ENCODE data around the gene HAPLN2.

Gene HAPLN2

GRCh38 chr1:156640842-156641706 lies 21.9 kb downstream of the HAPLN2 start:
- Histone ChIP-seq H2BK15ac (ENCODE audit: low read length) (no peak overlapping the region), H3K4me3 (ENCODE audit: low read length in 2 of 2) (peak overlapping the region; percentile 34 to 74), H3K4ac (ENCODE audit: low read length) (no peak overlapping the region), H2BK5ac (ENCODE audit: low read length) (no peak overlapping the region), H3K27ac (replicated peaks; ENCODE audit: low read length) (no peak overlapping the region), H3K79me1 (ENCODE audit: low read depth, low read length) (no peaks in the 10 kb centered on the region), H2AFZ (ENCODE audit: low read length) (peak overlapping the region; percentile 78), H3K9ac (ENCODE audit: low read depth, low read length, poor library complexity) (no peak overlapping the region), H3K18ac (ENCODE audit: low read length) (no peak overlapping the region), H3K9me3 (replicated peaks in 1 of 2; ENCODE audit: control insufficient read depth in 2 of 2, insufficient read depth in 1 of 2, low read depth in 1 of 2, low read length in 2 of 2) (no peaks in the 10 kb centered on the region), H3K23ac (ENCODE audit: low read depth, low read length, poor library complexity) (no peak overlapping the region), H2BK12ac (ENCODE audit: low read length) (no peak overlapping the region), H3K4me1 (ENCODE audit: control insufficient read depth in 2 of 2, insufficient read depth in 1 of 2, low read depth in 1 of 2, low read length in 2 of 2) (peaks cover 13 to 14% of the 10 kb centered on the region in 2 donors), H3K36me3 (replicated peaks in 1 of 2; ENCODE audit: control insufficient read depth in 2 of 2, insufficient read depth in 2 of 2, low read length in 2 of 2) (peaks cover 0 to 8% of the 10 kb centered on the region in 2 donors), H4K91ac (ENCODE audit: low read depth, low read length, poor library complexity) (no peak overlapping the region), H3K4me2 (ENCODE audit: insufficient read depth, low read length, poor library complexity, severe bottlenecking) (peak overlapping the region; percentile 58), H2BK120ac (ENCODE audit: low read depth, low read length) (no peak overlapping the region), H4K8ac (ENCODE audit: low read depth, low read length) (no peak overlapping the region), H3K27me3 (ENCODE audit: control insufficient read depth in 3 of 3, insufficient read depth in 3 of 3, low read depth in 1 of 3, low read length in 3 of 3) (peaks cover 9 to 57% (median 31%) of the 10 kb centered on the region in 3 experiments), H2AK5ac (ENCODE audit: low read depth, low read length) (peak overlapping the region; percentile 36), H3K14ac (ENCODE audit: low read length) (no peak overlapping the region)
- no CpG with 5 or more reads among the region's 6 CpGs for WGBS, 2 donors (ENCODE audit: extremely low coverage in 2 of 2, insufficient read length in 2 of 2, insufficient replicate concordance in 1 of 2)
- no peak for DNase-seq (ENCODE audit: low spot score)

DNA sequence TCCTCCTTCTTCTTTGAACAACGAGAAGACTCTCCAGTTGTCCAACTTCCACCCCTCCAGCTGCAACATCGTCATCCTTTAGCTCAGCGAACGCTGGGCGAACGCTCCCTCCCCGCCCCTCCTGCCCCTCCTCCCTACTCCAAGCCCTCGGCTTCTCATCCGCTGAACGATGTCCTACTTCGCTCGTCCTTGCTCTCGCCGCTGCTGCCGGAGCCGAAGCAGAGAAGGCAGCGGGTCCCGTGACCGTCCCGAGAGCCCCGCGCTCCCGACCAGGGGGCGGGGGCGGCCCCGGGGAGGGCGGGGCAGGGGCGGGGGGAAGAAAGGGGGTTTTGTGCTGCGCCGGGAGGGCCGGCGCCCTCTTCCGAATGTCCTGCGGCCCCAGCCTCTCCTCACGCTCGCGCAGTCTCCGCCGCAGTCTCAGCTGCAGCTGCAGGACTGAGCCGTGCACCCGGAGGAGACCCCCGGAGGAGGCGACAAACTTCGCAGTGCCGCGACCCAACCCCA lies 22.6 kb downstream of the HAPLN2 start, which contains the start of gene BCAN:
TSS of gene BCAN (plus strand) at position 357 of the 504 bp plus-strand sequence. CDS start 3,938 bp downstream, outside the sequence.
- Histone ChIP-seq H4K91ac (ENCODE audit: low read depth, low read length, poor library complexity) (no peak within 1 kb of the TSS), H3K14ac (ENCODE audit: low read length) (peak within 1 kb of the TSS; percentile 50), H2AFZ (ENCODE audit: low read length) (peak within 1 kb of the TSS; percentile 78), H3K4me3 (ENCODE audit: low read length in 2 of 2) (peak within 1 kb of the TSS; percentile 34 to 74), H3K36me3 (replicated peaks in 1 of 2; ENCODE audit: control insufficient read depth in 2 of 2, insufficient read depth in 2 of 2, low read length in 2 of 2) (peaks cover 0 to 12% of the 10 kb centered on the region in 2 donors), H2BK15ac (ENCODE audit: low read length) (peak within 1 kb of the TSS; percentile 77), H3K18ac (ENCODE audit: low read length) (peak within 1 kb of the TSS; percentile 86), H2BK120ac (ENCODE audit: low read depth, low read length) (no peak within 1 kb of the TSS), H3K9me3 (replicated peaks in 1 of 2; ENCODE audit: control insufficient read depth in 2 of 2, insufficient read depth in 1 of 2, low read depth in 1 of 2, low read length in 2 of 2) (no peaks in the 10 kb centered on the region), H3K27me3 (ENCODE audit: control insufficient read depth in 3 of 3, insufficient read depth in 3 of 3, low read depth in 1 of 3, low read length in 3 of 3) (peaks cover 10 to 64% (median 31%) of the 10 kb centered on the region in 3 experiments), H3K23ac (ENCODE audit: low read depth, low read length, poor library complexity) (peak within 1 kb of the TSS; percentile 48), H2BK5ac (ENCODE audit: low read length) (no peak within 1 kb of the TSS), H3K4ac (ENCODE audit: low read length) (no peak within 1 kb of the TSS), H3K4me2 (ENCODE audit: insufficient read depth, low read length, poor library complexity, severe bottlenecking) (peak within 1 kb of the TSS; percentile 92), H3K9ac (ENCODE audit: low read depth, low read length, poor library complexity) (peak within 1 kb of the TSS; percentile 89), H4K8ac (ENCODE audit: low read depth, low read length) (no peak within 1 kb of the TSS), H3K79me1 (ENCODE audit: low read depth, low read length) (no peaks in the 10 kb centered on the region), H3K27ac (replicated peaks; ENCODE audit: low read length) (no peak within 1 kb of the TSS), H2BK12ac (ENCODE audit: low read length) (peak within 1 kb of the TSS; percentile 86), H3K4me1 (ENCODE audit: control insufficient read depth in 2 of 2, insufficient read depth in 1 of 2, low read depth in 1 of 2, low read length in 2 of 2) (peaks cover 13 to 14% of the 10 kb centered on the region in 2 donors), H2AK5ac (ENCODE audit: low read depth, low read length) (peak within 1 kb of the TSS; percentile 57)
- no peak for DNase-seq (ENCODE audit: low spot score)
- no CpG with 5 or more reads among the region's 46 CpGs for WGBS, 2 donors (ENCODE audit: extremely low coverage in 2 of 2, insufficient read length in 2 of 2, insufficient replicate concordance in 1 of 2)

- H3K79me1 ChIP-seq (ENCODE audit: low read depth, low read length) = no peaks in the 10 kb centered on the region
- H4K8ac ChIP-seq (ENCODE audit: low read depth, low read length) = no peak overlapping the region
- H3K14ac ChIP-seq (ENCODE audit: low read length) = peak overlapping the region; percentile 50
- H3K4me2 ChIP-seq (ENCODE audit: insufficient read depth, low read length, poor library complexity, severe bottlenecking) = peak overlapping the region; percentile 92
- H2BK120ac ChIP-seq (ENCODE audit: low read depth, low read length) = no peak overlapping the region
- peaks cover 10 to 71% (median 31%) of the 10 kb centered on the region in 3 experiments for H3K27me3 ChIP-seq (ENCODE audit: control insufficient read depth in 3 of 3, insufficient read depth in 3 of 3, low read depth in 1 of 3, low read length in 3 of 3)
- H4K91ac ChIP-seq (ENCODE audit: low read depth, low read length, poor library complexity) = no peak overlapping the region
- no peak for DNase-seq (ENCODE audit: low spot score)
- H2AFZ ChIP-seq (ENCODE audit: low read length) = peak overlapping the region; percentile 78
- H3K23ac ChIP-seq (ENCODE audit: low read depth, low read length, poor library complexity) = peak overlapping the region; percentile 48
- no peak overlapping the region for H3K27ac ChIP-seq (replicated peaks; ENCODE audit: low read length)
- H3K4me3 ChIP-seq (ENCODE audit: low read length in 2 of 2) = peak overlapping the region; percentile 23 to 72
- peak overlapping the region; percentile 86 for H3K18ac ChIP-seq (ENCODE audit: low read length)
- no peak overlapping the region for H2BK5ac ChIP-seq (ENCODE audit: low read length)
- peaks cover 13 to 14% of the 10 kb centered on the region in 2 donors for H3K4me1 ChIP-seq (ENCODE audit: control insufficient read depth in 2 of 2, insufficient read depth in 1 of 2, low read depth in 1 of 2, low read length in 2 of 2)
- H3K4ac ChIP-seq (ENCODE audit: low read length) = no peak overlapping the region
- peaks cover 0 to 15% of the 10 kb centered on the region in 2 donors for H3K36me3 ChIP-seq (replicated peaks in 1 of 2; ENCODE audit: control insufficient read depth in 2 of 2, insufficient read depth in 2 of 2, low read length in 2 of 2)
- peak overlapping the region; percentile 77 for H2BK15ac ChIP-seq (ENCODE audit: low read length)
- H3K9me3 ChIP-seq (replicated peaks in 1 of 2; ENCODE audit: control insufficient read depth in 2 of 2, insufficient read depth in 1 of 2, low read depth in 1 of 2, low read length in 2 of 2) = no peaks in the 10 kb centered on the region
- no CpG with 5 or more reads among the region's 40 CpGs for WGBS, 2 donors (ENCODE audit: extremely low coverage in 2 of 2, insufficient read length in 2 of 2, insufficient replicate concordance in 1 of 2)
- peak overlapping the region; percentile 89 for H3K9ac ChIP-seq (ENCODE audit: low read depth, low read length, poor library complexity)
- peak overlapping the region; percentile 57 for H2AK5ac ChIP-seq (ENCODE audit: low read depth, low read length)
- H2BK12ac ChIP-seq (ENCODE audit: low read length) = peak overlapping the region; percentile 86
These were observed 23.2 kb downstream of the HAPLN2 start for GRCh38 chr1:156642265-156643048.

Data from neuronal stem cell (in vitro differentiated cells).